IMR-90 (cell line): ENCODE measurements around the gene NLGN4X. TPM values are rescaled to one million over a fixed set of nuclear protein-coding genes. Genes with fewer than 3 reads are reported as not detected.

Source experiments
- ATAC-seq: fragments of 200-7000 bp; cut with Tn5 transposase; 2 replicates; pipeline ENCODE4 v1.9.1; 2020; ENCODE audit warnings: low read depth, mild to moderate bottlenecking, moderate library complexity
- BruUV-seq: library from RNA; stranded (reverse); fragments of 400-500 nt; replicated peaks from 2 replicates; lab custom pipeline; 2021; lab: Mats Ljungman, UMichigan
- CTCF ChIA-PET: fragments of 300-600 bp; formaldehyde crosslinking; extraction: SDS; loops from one replicate; lab custom pipeline; 2021; ENCODE audit warnings: antibody characterized with exemption; lab: Yijun Ruan, JAX
- POLR2A ChIA-PET: fragments of 300-600 bp; sonication (Branson Sonifier 250); formaldehyde crosslinking; loops from one replicate; lab custom pipeline; 2022; ENCODE audit warnings: antibody characterized with exemption; ENCODE audit not compliant: unreplicated experiment; lab: Charles Lee
- DNase-seq: peaks from one replicate; pipeline ENCODE4 v3.0.0; 2013
- H2AFZ ChIP-seq: replicated peaks from 2 replicates; pipeline ENCODE3; 2013; ENCODE audit warnings: low read length, mild to moderate bottlenecking; ENCODE audit not compliant: poor library complexity
- H2AK5ac ChIP-seq: 2 replicates; pipeline ENCODE4 v1.6.1; 2013; ENCODE audit warnings: low read depth, low read length, inconsistent platforms
- H2AK9ac ChIP-seq: replicated peaks from 2 replicates; pipeline ENCODE3; 2013; ENCODE audit warnings: mild to moderate bottlenecking, low read depth, low read length, moderate library complexity; ENCODE audit not compliant: poor library complexity
- H2BK120ac ChIP-seq: 2 replicates; pipeline ENCODE4 v1.6.1; 2013; ENCODE audit warnings: low read depth, low read length, inconsistent platforms
- H2BK15ac ChIP-seq: 3 replicates; pipeline ENCODE4 v1.6.1; 2013; ENCODE audit warnings: low read depth, low read length, inconsistent platforms
- H2BK20ac ChIP-seq: 2 replicates; pipeline ENCODE4 v1.6.1; 2013; ENCODE audit warnings: low read depth, mild to moderate bottlenecking, inconsistent platforms, low read length, moderate library complexity
- H2BK5ac ChIP-seq: 2 replicates; pipeline ENCODE4 v1.6.1; 2013; ENCODE audit warnings: mild to moderate bottlenecking, low read depth, low read length, inconsistent platforms; ENCODE audit not compliant: poor library complexity, severe bottlenecking
- H3K14ac ChIP-seq: replicated peaks from 2 replicates; pipeline ENCODE4 v1.6.1; 2013; ENCODE audit warnings: low read depth, low read length, inconsistent platforms
- H3K18ac ChIP-seq: 2 replicates; pipeline ENCODE4 v1.6.1; 2013; ENCODE audit warnings: low read depth, low read length, control low read depth
- H3K23ac ChIP-seq: 2 replicates; pipeline ENCODE4 v1.6.1; 2013; ENCODE audit warnings: low read depth, low read length, inconsistent platforms
- H3K27ac ChIP-seq: 2 replicates; pipeline ENCODE4 v1.5.1; 2013; ENCODE audit warnings: mild to moderate bottlenecking, control low read depth, low read length; ENCODE audit not compliant: insufficient read depth
- H3K27me3 ChIP-seq: 2 replicates; pipeline ENCODE4 v1.6.1; 2013; ENCODE audit warnings: low read length; ENCODE audit not compliant: control insufficient read depth, insufficient read depth
- H3K36me3 ChIP-seq: 2 replicates; pipeline ENCODE4 v1.6.1; 2013; ENCODE audit warnings: low read length, mixed read lengths; ENCODE audit not compliant: control insufficient read depth, insufficient read depth
- H3K4ac ChIP-seq: 2 replicates; pipeline ENCODE4 v1.6.1; 2013; ENCODE audit warnings: low read depth, low read length, inconsistent platforms
- H3K4me1 ChIP-seq: 2 replicates; pipeline ENCODE4 v1.6.1; 2013; ENCODE audit warnings: low read length, mixed read lengths; ENCODE audit not compliant: control insufficient read depth, insufficient read depth
- H3K4me2 ChIP-seq: 2 replicates; pipeline ENCODE4 v1.6.1; 2013; ENCODE audit warnings: low read depth, mild to moderate bottlenecking, control low read depth, low read length, moderate library complexity
- H3K4me3 ChIP-seq: 2 replicates; pipeline ENCODE4 v1.5.1; 2013; ENCODE audit warnings: low read depth, mild to moderate bottlenecking, control low read depth, low read length, moderate library complexity; ENCODE audit not compliant: insufficient read depth
- H3K56ac ChIP-seq: 2 replicates; pipeline ENCODE4 v1.6.1; 2013; ENCODE audit warnings: low read length, inconsistent platforms; ENCODE audit not compliant: insufficient read depth; ENCODE audit errors: extremely low read depth
- H3K79me1 ChIP-seq, 2 experiments: 2 replicates each; pipeline ENCODE4 v1.6.1; 2013; ENCODE audit warnings: low read length in 2 of 2, inconsistent platforms in 1 of 2, low read depth in 1 of 2
- H3K9ac ChIP-seq: 2 replicates; pipeline ENCODE4 v1.6.1; 2013; ENCODE audit warnings: low read depth, low read length, control low read depth
- H3K9me1 ChIP-seq: 2 replicates; pipeline ENCODE4 v1.6.1; 2013; ENCODE audit warnings: low read length, inconsistent platforms; ENCODE audit not compliant: insufficient read depth
- H3K9me3 ChIP-seq: 2 replicates; pipeline ENCODE4 v1.6.1; 2013; ENCODE audit warnings: low read length; ENCODE audit not compliant: control insufficient read depth, insufficient read depth
- H4K20me1 ChIP-seq: 2 replicates; pipeline ENCODE4 v1.6.1; 2013; ENCODE audit warnings: low read length, inconsistent platforms; ENCODE audit not compliant: insufficient read depth
- H4K5ac ChIP-seq: 2 replicates; pipeline ENCODE4 v1.6.1; 2013; ENCODE audit warnings: mild to moderate bottlenecking, low read depth, low read length, control low read depth
- H4K8ac ChIP-seq, 2 experiments: 2 replicates each; pipeline ENCODE4 v1.6.1; 2013; ENCODE audit warnings: low read depth in 2 of 2, low read length in 2 of 2, control low read depth in 1 of 2, inconsistent platforms in 1 of 2
- H4K91ac ChIP-seq: 2 replicates; pipeline ENCODE4 v1.6.1; 2013; ENCODE audit warnings: low read depth, low read length, inconsistent platforms; ENCODE audit not compliant: insufficient read depth
- BHLHE40 ChIP-seq: fragments of 150-350 bp; IDR thresholded peaks from 2 replicates; pipeline ENCODE4 v1.6.1; 2016; ENCODE audit warnings: mild to moderate bottlenecking, low read depth, low read length
- CEBPB ChIP-seq: IDR thresholded peaks from 2 replicates; pipeline ENCODE4 v1.6.1; 2012; ENCODE audit warnings: low read depth, low read length, improper control_type of control experiment
- CHD1 ChIP-seq: IDR thresholded peaks from 2 replicates; pipeline ENCODE4 v1.6.1; 2012; ENCODE audit warnings: low read depth, low read length, improper control_type of control experiment
- FOS ChIP-seq: fragments of 150-350 bp; IDR thresholded peaks from 2 replicates; pipeline ENCODE4 v1.6.1; 2016; ENCODE audit warnings: low read depth, low read length
- MAFK ChIP-seq: IDR thresholded peaks from 2 replicates; pipeline ENCODE4 v1.6.1; 2012; ENCODE audit warnings: low read depth, low read length, improper control_type of control experiment
- MAZ ChIP-seq: IDR thresholded peaks from 2 replicates; pipeline ENCODE4 v1.6.1; 2012; ENCODE audit warnings: low read depth, mild to moderate bottlenecking, low read length, improper control_type of control experiment, moderate library complexity, borderline replicate concordance
- MXI1 ChIP-seq: IDR thresholded peaks from 2 replicates; pipeline ENCODE4 v1.6.1; 2012; ENCODE audit warnings: low read depth, mild to moderate bottlenecking, low read length, moderate library complexity, borderline replicate concordance
- NFE2L2 ChIP-seq: fragments of 150-350 bp; IDR thresholded peaks from 2 replicates; pipeline ENCODE4 v1.6.1; 2016; ENCODE audit warnings: low read depth, mild to moderate bottlenecking, low read length
- POLR2A ChIP-seq: IDR thresholded peaks from 2 replicates; pipeline ENCODE4 v1.6.1; 2012; ENCODE audit warnings: mild to moderate bottlenecking, low read depth, low read length
- RAD21 ChIP-seq: IDR thresholded peaks from 2 replicates; pipeline ENCODE4 v1.6.1; 2012; ENCODE audit warnings: low read length, improper control_type of control experiment
- RCOR1 ChIP-seq: IDR thresholded peaks from 2 replicates; pipeline ENCODE4 v1.6.1; 2012; ENCODE audit warnings: mild to moderate bottlenecking, low read length, improper control_type of control experiment; ENCODE audit not compliant: insufficient replicate concordance
- RFX5 ChIP-seq: IDR thresholded peaks from 2 replicates; pipeline ENCODE4 v1.8.0; 2012; ENCODE audit warnings: low read depth, mild to moderate bottlenecking, low read length, moderate library complexity
- SMC3 ChIP-seq: fragments of 150-350 bp; IDR thresholded peaks from 2 replicates; pipeline ENCODE4 v1.6.1; 2016; ENCODE audit warnings: low read depth, mild to moderate bottlenecking, antibody characterized with exemption, low read length, moderate library complexity
- WGBS, 2 experiments: methylation state at CpG; one replicate each; pipeline versions ENCODE4 v1.1.5 to v1.1.7; 2013; ENCODE audit warnings: missing lambda C conversion rate in 2 of 2; ENCODE audit not compliant: insufficient read length in 1 of 2; ENCODE audit errors: extremely low coverage in 2 of 2; 5-methylcytosine and 5-hydroxymethylcytosine counted together
- dilution Hi-C: fragments of 300-500 bp; cut with HindIII; formaldehyde crosslinking; loops from one replicate; pipeline ENCODE4 v1.14.3; 2018; ENCODE audit warnings: low sequenced_read_pairs; ENCODE audit not compliant: unreplicated experiment
- in situ Hi-C: fragments of 300-500 bp; cut with MboI; formaldehyde crosslinking; loops from 3 replicates; pipeline ENCODE4 v1.14.3; 2019; ENCODE audit warnings: low sequenced_read_pairs, inconsistent platforms, mixed read lengths
- intact Hi-C: fragments of 100-400 bp; cut with micrococcal nuclease; formaldehyde crosslinking; loops from 2 replicates; pipeline ENCODE4 v1.10.0; 2022
- polyA plus RNA-seq, 3 experiments: library from polyadenylated mRNA; depleted of rRNA; stranded (reverse); fragments of >200 nt; gene quantifications; 2 replicates each; pipeline ENCODE4 v1.2.3, GENCODE V29; 2012; ENCODE audit warnings: low replicate concordance in 1 of 3
- total RNA-seq: library from RNA; depleted of rRNA; stranded (reverse); fragments of >200 nt; gene quantifications from 2 replicates; pipeline ENCODE4 v1.2.3, GENCODE V29; 2012
- TF ChIP-seq, protein P1 (sequence below): fragments of 150-350 bp; IDR thresholded peaks from 2 replicates; pipeline ENCODE4 v1.6.1; 2017; ENCODE audit warnings: mild to moderate bottlenecking, antibody characterized with exemption, low read length, low read depth
- TF ChIP-seq, protein P2 (sequence below): conservative IDR thresholded peaks from 2 replicates; pipeline ENCODE4 v1.5.1; 2012; ENCODE audit warnings: mild to moderate bottlenecking, low read depth, low read length, improper control_type of control experiment
- TF ChIP-seq, protein P3 (sequence below): fragments of 150-350 bp; IDR thresholded peaks from 2 replicates; pipeline ENCODE4 v1.6.1; 2016; ENCODE audit warnings: low read depth, mild to moderate bottlenecking, low read length, moderate library complexity, borderline replicate concordance

NLGN4X gene
- total and polyA plus RNA-seq, 2 of the 4 experiments (the other 2 are of a cell fraction) = not detected

- Histone ChIP-seq H4K8ac (no peak overlapping the region), H3K36me3 (no peaks in the 10 kb centered on the region), H3K23ac (no peak overlapping the region), H3K27me3 (no peaks in the 10 kb centered on the region), H3K9me1 (no peaks in the 10 kb centered on the region), H3K9ac (no peak overlapping the region), H3K4me1 (no peaks in the 10 kb centered on the region), H3K18ac (no peak overlapping the region), H2AFZ (no peak overlapping the region), H4K5ac (no peak overlapping the region), H2AK5ac (no peak overlapping the region), H3K4ac (no peak overlapping the region), H3K4me3 (no peak overlapping the region), H3K4me2 (no peak overlapping the region), H3K79me1 (no peaks in the 10 kb centered on the region), H2AK9ac (no peak overlapping the region), H4K20me1 (no peaks in the 10 kb centered on the region), H2BK15ac (no peak overlapping the region), H3K27ac (no peak overlapping the region), H2BK20ac (no peak overlapping the region), H2BK120ac (no peak overlapping the region), H4K91ac (no peak overlapping the region), H3K9me3 (peaks cover 15% of the 10 kb centered on the region; the same call in 1 of the 2 replicates), H2BK5ac (no peak overlapping the region), H3K14ac (no peak overlapping the region), H3K56ac (no peak overlapping the region)
- DNase-seq (no peak), ATAC-seq (no peak)
- dilution Hi-C loops (no loop called here), intact Hi-C loops (no loop called here), in situ Hi-C loops (no loop called here)
- TF ChIP-seq, protein P1, sequence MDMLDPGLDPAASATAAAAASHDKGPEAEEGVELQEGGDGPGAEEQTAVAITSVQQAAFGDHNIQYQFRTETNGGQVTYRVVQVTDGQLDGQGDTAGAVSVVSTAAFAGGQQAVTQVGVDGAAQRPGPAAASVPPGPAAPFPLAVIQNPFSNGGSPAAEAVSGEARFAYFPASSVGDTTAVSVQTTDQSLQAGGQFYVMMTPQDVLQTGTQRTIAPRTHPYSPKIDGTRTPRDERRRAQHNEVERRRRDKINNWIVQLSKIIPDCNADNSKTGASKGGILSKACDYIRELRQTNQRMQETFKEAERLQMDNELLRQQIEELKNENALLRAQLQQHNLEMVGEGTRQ = no peak
- no peak for TF ChIP-seq SMC3
- TF ChIP-seq BHLHE40 = no peak
- no peak for TF ChIP-seq POLR2A
- no peak for TF ChIP-seq CHD1
- no peak for TF ChIP-seq RAD21
- no peak for TF ChIP-seq RCOR1
- TF ChIP-seq MAFK = no peak
- TF ChIP-seq RFX5 = no peak
- TF ChIP-seq FOS = no peak
- no peak for TF ChIP-seq NFE2L2
- no peak for TF ChIP-seq CEBPB
- no peak for TF ChIP-seq MXI1
- TF ChIP-seq, protein P2, sequence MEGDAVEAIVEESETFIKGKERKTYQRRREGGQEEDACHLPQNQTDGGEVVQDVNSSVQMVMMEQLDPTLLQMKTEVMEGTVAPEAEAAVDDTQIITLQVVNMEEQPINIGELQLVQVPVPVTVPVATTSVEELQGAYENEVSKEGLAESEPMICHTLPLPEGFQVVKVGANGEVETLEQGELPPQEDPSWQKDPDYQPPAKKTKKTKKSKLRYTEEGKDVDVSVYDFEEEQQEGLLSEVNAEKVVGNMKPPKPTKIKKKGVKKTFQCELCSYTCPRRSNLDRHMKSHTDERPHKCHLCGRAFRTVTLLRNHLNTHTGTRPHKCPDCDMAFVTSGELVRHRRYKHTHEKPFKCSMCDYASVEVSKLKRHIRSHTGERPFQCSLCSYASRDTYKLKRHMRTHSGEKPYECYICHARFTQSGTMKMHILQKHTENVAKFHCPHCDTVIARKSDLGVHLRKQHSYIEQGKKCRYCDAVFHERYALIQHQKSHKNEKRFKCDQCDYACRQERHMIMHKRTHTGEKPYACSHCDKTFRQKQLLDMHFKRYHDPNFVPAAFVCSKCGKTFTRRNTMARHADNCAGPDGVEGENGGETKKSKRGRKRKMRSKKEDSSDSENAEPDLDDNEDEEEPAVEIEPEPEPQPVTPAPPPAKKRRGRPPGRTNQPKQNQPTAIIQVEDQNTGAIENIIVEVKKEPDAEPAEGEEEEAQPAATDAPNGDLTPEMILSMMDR = no peak
- TF ChIP-seq MAZ = no peak
- TF ChIP-seq, protein P3, sequence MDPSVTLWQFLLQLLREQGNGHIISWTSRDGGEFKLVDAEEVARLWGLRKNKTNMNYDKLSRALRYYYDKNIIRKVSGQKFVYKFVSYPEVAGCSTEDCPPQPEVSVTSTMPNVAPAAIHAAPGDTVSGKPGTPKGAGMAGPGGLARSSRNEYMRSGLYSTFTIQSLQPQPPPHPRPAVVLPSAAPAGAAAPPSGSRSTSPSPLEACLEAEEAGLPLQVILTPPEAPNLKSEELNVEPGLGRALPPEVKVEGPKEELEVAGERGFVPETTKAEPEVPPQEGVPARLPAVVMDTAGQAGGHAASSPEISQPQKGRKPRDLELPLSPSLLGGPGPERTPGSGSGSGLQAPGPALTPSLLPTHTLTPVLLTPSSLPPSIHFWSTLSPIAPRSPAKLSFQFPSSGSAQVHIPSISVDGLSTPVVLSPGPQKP = no peak
- CTCF ChIA-PET = no interaction called here
- WGBS, 2 experiments = no CpG with 5 or more reads among the region's 1 CpG
- POLR2A ChIA-PET = no interaction called here
- BruUV-seq = no TSS peak
These were observed 64.9 kb downstream of the NLGN4X start for GRCh38 chrX:6163721-6164120.
